DOHH2 (cell line): ENCODE measurements around the gene MALRD1.

Source experiments
- CTCF ChIP-seq: fragments of 200-600 bp; sonication (generic); IDR thresholded peaks from one replicate; pipeline ENCODE4 v1.5.1; 2014; ENCODE audit warnings: antibody characterized with exemption, mild to moderate bottlenecking, low read depth, low read length; ENCODE audit not compliant: poor library complexity, severe bottlenecking
- EZH2phosphoT487 ChIP-seq: fragments of 200-600 bp; sonication (generic); IDR thresholded peaks from 2 replicates; pipeline ENCODE4 v1.6.1; 2017; ENCODE audit warnings: borderline replicate concordance, mild to moderate bottlenecking, antibody characterized with exemption, low read length, moderate library complexity, mixed read lengths

GRCh38 chr10:19263262-19263661 lies 214.7 kb downstream of the MALRD1 start:
- no peak for TF ChIP-seq CTCF
- TF ChIP-seq EZH2phosphoT487: no peak
